GM12872 (cell line): Measurements from ENCODE around the gene CARM1.
A peak's percentile ranks its signal among the peaks of the same experiment; 100 is the strongest.

Experiments used
- TF ChIP-seq, protein P1 (sequence below): IDR thresholded peaks from 3 replicates; pipeline ENCODE4 v1.5.1; 2011; ENCODE audit warnings: low read depth, mild to moderate bottlenecking, low read length, moderate library complexity; ENCODE audit not compliant: insufficient read depth

The CARM1 gene

GRCh38 chr19:10862561-10863106, 8.7 kb upstream of the CARM1 start:
- TF ChIP-seq, protein P1, sequence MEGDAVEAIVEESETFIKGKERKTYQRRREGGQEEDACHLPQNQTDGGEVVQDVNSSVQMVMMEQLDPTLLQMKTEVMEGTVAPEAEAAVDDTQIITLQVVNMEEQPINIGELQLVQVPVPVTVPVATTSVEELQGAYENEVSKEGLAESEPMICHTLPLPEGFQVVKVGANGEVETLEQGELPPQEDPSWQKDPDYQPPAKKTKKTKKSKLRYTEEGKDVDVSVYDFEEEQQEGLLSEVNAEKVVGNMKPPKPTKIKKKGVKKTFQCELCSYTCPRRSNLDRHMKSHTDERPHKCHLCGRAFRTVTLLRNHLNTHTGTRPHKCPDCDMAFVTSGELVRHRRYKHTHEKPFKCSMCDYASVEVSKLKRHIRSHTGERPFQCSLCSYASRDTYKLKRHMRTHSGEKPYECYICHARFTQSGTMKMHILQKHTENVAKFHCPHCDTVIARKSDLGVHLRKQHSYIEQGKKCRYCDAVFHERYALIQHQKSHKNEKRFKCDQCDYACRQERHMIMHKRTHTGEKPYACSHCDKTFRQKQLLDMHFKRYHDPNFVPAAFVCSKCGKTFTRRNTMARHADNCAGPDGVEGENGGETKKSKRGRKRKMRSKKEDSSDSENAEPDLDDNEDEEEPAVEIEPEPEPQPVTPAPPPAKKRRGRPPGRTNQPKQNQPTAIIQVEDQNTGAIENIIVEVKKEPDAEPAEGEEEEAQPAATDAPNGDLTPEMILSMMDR = no peak

- TF ChIP-seq, protein P1 = no peak
Measured at GRCh38 chr19:10863107-10863717, 8.1 kb upstream of the CARM1 start.

DNA sequence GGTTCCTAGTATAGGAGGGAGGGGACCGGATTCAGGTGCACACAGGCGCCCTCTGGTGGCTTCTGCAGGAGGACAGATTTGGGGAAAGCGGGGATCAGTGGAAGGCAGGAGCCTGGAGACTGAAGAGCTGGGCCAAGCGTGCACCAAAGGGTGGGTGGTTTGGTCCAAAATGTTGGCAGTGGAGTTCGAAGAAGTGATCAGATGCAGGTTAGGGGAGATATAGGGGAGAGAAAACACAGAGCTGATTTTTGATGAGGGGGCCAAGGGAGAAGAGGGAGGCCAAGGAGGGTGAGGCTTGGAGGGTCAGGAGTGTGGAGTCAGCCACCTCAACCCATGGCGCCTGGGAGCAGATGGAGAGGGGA, 6.8 kb upstream of the CARM1 start:
- TF ChIP-seq, protein P1 = peak; percentile 93

DNA sequence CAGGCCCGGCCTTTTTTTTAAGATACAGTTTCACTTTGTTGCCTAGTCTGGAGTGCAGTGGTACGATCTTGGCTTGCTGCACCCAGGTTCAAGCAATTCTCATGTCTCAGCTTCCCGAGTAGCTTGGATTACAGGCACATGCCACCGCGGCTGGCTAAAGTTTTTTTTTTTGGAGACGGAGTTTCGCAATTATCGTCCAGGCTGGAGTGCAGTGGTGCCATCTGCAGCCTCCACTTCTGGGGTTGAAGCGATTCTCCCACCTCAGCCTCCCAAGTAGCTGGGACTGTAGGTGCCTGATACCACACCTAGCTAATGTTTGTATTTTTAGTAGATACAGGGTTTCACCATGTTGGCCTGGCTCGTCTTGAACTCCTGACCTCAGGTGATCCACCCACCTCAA, 4.9 kb upstream of the CARM1 start:
- TF ChIP-seq, protein P1 = no peak

DNA sequence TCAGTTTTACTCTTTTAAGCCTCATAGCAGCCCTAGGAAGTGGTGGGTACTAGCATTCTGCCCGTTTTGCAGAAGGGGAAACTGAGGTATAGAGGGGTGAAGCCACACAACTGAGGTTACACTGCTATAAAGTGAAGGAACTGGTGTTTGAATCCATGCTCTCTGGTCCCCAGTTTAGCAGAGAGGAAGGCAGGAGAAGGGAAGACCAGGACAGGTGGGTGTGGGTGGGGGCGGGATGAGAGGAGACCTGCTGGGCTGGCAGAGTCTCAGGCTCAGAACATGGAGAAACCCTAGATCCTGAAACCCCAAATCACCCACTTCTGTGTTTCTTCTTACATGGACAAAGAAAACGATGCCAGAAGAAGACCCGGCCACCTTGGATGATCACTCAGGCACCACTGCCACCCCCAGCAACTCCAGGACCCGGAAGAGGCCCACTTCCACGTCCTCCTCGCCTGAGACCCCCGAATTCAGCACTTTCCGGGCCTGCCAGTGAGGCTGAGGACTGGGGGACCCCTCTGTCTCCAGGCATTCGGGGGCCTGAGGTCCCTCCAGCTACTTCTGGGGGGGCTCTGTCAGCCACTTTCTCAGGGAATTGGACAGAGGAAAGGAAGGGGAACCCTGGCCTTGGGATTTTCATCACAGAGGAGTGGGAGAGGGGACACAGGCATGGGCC, 2.3 kb upstream of the CARM1 start:
- TF ChIP-seq, protein P1 = no peak

GRCh38 chr19:10870501-10870954, 825 bp upstream of the CARM1 start:
- TF ChIP-seq, protein P1 = no peak

- TF ChIP-seq, protein P1 = peak; percentile 31; the same call in 1 of the 3 replicates
Measured at GRCh38 chr19:10871711-10872545, 575 bp downstream of the CARM1 start.
